Calu3 (cell line): ENCODE measurements around the gene DCLK1. TPM values are rescaled to one million over a fixed set of nuclear protein-coding genes. Genes with fewer than 3 reads are reported as not detected.

Experiments used
- BruUV-seq: library from RNA; stranded (reverse); fragments of 400-500 nt; replicated peaks from 2 replicates; lab custom pipeline; 2021; lab: Mats Ljungman, UMichigan
- CTCF ChIA-PET: fragments of 300-600 bp; sonication (Branson Sonifier 250); formaldehyde crosslinking; loops from one replicate; lab custom pipeline; 2022; ENCODE audit warnings: antibody characterized with exemption; lab: Charles Lee
- DNase-seq: peaks from one replicate; pipeline ENCODE4 v3.0.0; 2022
- H3K27ac Mint-ChIP-seq: one replicate; pipeline ENCODE4 v1.8.0; 2022; ENCODE audit warnings: mixed read lengths; ENCODE audit not compliant: unreplicated experiment
- H3K27me3 Mint-ChIP-seq: one replicate; pipeline ENCODE4 v1.8.0; 2022; ENCODE audit warnings: mixed read lengths; ENCODE audit not compliant: unreplicated experiment
- H3K36me3 Mint-ChIP-seq: one replicate; pipeline ENCODE4 v1.8.0; 2022; ENCODE audit warnings: mild to moderate bottlenecking, moderate library complexity, mixed read lengths; ENCODE audit not compliant: insufficient read depth, unreplicated experiment
- H3K4me1 Mint-ChIP-seq: one replicate; pipeline ENCODE4 v1.8.0; 2022; ENCODE audit warnings: mild to moderate bottlenecking, low read depth, mixed read lengths; ENCODE audit not compliant: unreplicated experiment
- H3K4me3 Mint-ChIP-seq: one replicate; pipeline ENCODE4 v1.8.0; 2022; ENCODE audit warnings: mild to moderate bottlenecking, low read depth, moderate library complexity, mixed read lengths; ENCODE audit not compliant: unreplicated experiment
- H3K9me3 Mint-ChIP-seq: one replicate; pipeline ENCODE4 v1.8.0; 2022; ENCODE audit warnings: low read depth, mixed read lengths; ENCODE audit not compliant: unreplicated experiment
- CTCF ChIP-seq: fragments of 200-600 bp; IDR thresholded peaks from one replicate; pipeline ENCODE4 v1.8.0; 2022; ENCODE audit warnings: antibody characterized with exemption; ENCODE audit not compliant: unreplicated experiment
- intact Hi-C: fragments of 100-400 bp; cut with micrococcal nuclease; formaldehyde crosslinking; loops from one replicate; pipeline ENCODE4 v1.10.0; 2022; ENCODE audit not compliant: unreplicated experiment
- total RNA-seq: library from RNA; stranded (reverse); gene quantifications from 2 replicates; pipeline ENCODE4 v1.2.3, GENCODE V29; 2022

The DCLK1 gene
- total RNA-seq, 1 experiment from 2014 or later: not detected

GRCh38 chr13:35927567-35928021 is 203.6 kb downstream of the DCLK1 start:
- H3K36me3 Mint-ChIP-seq: no peaks in the 10 kb centered on the region

GRCh38 chr13:35926859-35927530 is 204.2 kb downstream of the DCLK1 start:
- Mint-ChIP-seq H3K27ac (no peak overlapping the region), H3K9me3 (peaks cover 2% of the 10 kb centered on the region), H3K4me3 (no peak overlapping the region), H3K27me3 (no peaks in the 10 kb centered on the region), H3K36me3 (no peaks in the 10 kb centered on the region), H3K4me1 (peaks cover 11% of the 10 kb centered on the region)
- no peak for DNase-seq
- TF ChIP-seq CTCF: no peak
- intact Hi-C loops: no loop called here
- no TSS peak for BruUV-seq
- CTCF ChIA-PET: no interaction called here

More at GRCh38 chr13:35927567-35928021, 203.6 kb downstream of the DCLK1 start:
- Mint-ChIP-seq H3K4me3 (no peak overlapping the region), H3K4me1 (peaks cover 11% of the 10 kb centered on the region), H3K27ac (no peak overlapping the region), H3K9me3 (peaks cover 5% of the 10 kb centered on the region), H3K27me3 (no peaks in the 10 kb centered on the region)
- no peak for DNase-seq
- intact Hi-C loops: no loop called here
- CTCF ChIA-PET: no interaction called here
- no TSS peak for BruUV-seq
- no peak for TF ChIP-seq CTCF

GRCh38 chr13:35925669-35926068 is 205.5 kb downstream of the DCLK1 start:
- CTCF ChIA-PET: interaction anchor here (0.6 to 0.8 kb wide), 2 partner anchors 10 to 34 kb away, joined by 3 read pairs; no protein-coding TSS in a partner anchor
- no peak overlapping the region for H3K27ac Mint-ChIP-seq

GRCh38 chr13:35923347-35923746 is 207.8 kb downstream of the DCLK1 start:
- DNase-seq: no peak
- Mint-ChIP-seq H3K27me3 (peaks cover 16% of the 10 kb centered on the region), H3K27ac (no peak overlapping the region), H3K9me3 (peaks cover under 1% of the 10 kb centered on the region), H3K4me1 (peaks cover 16% of the 10 kb centered on the region), H3K36me3 (peaks cover 7% of the 10 kb centered on the region), H3K4me3 (no peak overlapping the region)
- intact Hi-C loops: no loop called here
- CTCF ChIA-PET: no interaction called here
- no TSS peak for BruUV-seq
- TF ChIP-seq CTCF: no peak

More at GRCh38 chr13:35925669-35926068, 205.5 kb downstream of the DCLK1 start:
- no peak for TF ChIP-seq CTCF
- Mint-ChIP-seq H3K27me3 (peaks cover 12% of the 10 kb centered on the region), H3K4me3 (no peak overlapping the region), H3K4me1 (peaks cover 16% of the 10 kb centered on the region), H3K9me3 (peaks cover 2% of the 10 kb centered on the region), H3K36me3 (peaks cover 7% of the 10 kb centered on the region)
- BruUV-seq: no TSS peak
- intact Hi-C loops: no loop called here
- DNase-seq: no peak
